ENCODE data around the gene PRDM8.

Gene PRDM8

DNA sequence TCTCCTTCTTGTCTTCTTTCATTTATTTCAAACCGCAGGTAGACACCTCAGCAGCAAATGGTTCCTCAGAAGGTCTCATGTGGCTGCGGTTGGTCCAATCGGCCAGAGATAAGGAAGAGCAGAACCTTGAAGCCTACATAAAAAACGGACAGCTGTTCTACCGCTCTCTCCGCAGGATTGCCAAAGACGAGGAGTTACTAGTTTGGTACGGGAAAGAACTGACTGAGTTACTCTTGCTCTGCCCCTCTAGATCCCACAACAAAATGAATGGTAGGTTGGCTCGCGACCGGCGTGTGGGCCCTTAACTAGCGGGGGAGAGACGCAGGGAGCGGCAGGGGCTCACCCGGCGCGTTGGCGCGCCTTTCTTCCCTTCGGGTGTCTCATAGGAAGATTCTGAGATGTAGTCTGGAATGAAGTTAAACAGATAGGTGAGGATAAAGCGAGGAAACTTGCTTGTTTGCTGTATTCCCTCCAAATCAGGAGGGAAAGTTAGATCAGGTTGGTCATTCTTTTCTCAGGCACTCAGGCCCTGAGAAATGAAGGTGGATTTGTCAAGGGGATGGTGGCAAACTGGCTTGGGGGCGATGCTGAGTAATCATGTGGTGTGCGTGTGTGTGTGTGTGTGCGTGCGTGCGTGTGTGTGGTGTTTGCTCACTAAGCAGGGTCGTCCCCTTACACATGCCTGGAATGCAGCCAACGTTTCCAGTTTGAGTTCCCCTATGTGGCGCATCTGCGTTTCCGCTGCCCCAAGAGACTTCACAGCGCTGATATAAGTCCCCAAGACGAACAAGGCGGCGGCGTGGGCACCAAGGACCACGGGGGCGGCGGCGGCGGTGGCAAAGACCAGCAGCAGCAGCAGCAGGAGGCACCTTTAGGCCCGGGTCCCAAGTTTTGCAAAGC is 4.2 kb downstream of the PRDM8 start:
- FAIRE-seq (no peak), DNase-seq (ENCODE audit: insufficient read length, low spot score) (no peak)
- TF ChIP-seq, protein P1, sequence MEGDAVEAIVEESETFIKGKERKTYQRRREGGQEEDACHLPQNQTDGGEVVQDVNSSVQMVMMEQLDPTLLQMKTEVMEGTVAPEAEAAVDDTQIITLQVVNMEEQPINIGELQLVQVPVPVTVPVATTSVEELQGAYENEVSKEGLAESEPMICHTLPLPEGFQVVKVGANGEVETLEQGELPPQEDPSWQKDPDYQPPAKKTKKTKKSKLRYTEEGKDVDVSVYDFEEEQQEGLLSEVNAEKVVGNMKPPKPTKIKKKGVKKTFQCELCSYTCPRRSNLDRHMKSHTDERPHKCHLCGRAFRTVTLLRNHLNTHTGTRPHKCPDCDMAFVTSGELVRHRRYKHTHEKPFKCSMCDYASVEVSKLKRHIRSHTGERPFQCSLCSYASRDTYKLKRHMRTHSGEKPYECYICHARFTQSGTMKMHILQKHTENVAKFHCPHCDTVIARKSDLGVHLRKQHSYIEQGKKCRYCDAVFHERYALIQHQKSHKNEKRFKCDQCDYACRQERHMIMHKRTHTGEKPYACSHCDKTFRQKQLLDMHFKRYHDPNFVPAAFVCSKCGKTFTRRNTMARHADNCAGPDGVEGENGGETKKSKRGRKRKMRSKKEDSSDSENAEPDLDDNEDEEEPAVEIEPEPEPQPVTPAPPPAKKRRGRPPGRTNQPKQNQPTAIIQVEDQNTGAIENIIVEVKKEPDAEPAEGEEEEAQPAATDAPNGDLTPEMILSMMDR (IDR thresholded peaks at IDR 0.05; ENCODE audit: insufficient read depth, missing control alignments), result no peak

- no peak for DNase-seq (ENCODE audit: insufficient read length, low spot score)
- no peak for FAIRE-seq
- TF ChIP-seq, protein P1 (IDR thresholded peaks at IDR 0.05; ENCODE audit: insufficient read depth, missing control alignments), result peak; percentile 62
Observed at GRCh38 chr4:80202190-80202711, 4.9 kb downstream of the PRDM8 start.

DNA sequence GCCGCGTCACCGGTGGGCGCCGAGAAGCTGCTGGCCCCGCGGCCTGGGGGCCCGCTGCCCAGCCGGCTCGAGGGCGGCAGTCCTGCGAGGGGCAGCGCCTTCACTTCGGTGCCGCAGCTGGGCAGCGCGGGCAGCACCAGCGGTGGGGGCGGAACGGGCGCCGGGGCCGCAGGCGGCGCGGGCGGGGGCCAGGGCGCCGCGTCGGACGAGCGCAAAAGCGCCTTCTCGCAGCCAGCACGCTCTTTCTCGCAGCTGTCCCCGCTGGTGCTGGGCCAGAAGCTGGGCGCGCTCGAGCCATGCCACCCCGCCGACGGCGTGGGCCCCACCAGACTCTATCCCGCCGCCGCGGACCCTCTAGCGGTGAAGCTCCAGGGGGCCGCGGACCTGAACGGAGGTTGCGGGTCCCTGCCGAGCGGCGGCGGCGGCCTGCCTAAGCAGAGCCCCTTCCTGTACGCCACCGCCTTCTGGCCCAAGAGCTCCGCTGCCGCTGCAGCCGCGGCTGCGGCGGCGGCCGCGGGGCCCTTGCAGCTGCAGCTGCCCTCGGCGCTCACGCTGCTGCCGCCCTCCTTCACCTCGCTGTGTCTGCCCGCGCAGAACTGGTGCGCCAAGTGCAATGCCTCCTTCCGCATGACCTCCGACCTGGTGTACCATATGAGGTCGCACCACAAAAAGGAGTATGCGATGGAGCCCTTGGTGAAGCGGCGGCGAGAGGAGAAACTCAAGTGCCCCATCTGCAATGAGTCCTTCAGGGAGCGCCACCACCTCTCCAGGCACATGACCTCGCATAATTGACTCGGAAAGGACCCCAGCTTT is 5.6 kb downstream of the PRDM8 start:
- DNase-seq (ENCODE audit: insufficient read length, low spot score) (no peak), FAIRE-seq (no peak)

GRCh38 chr4:80204433-80205011 is 7.2 kb downstream of the PRDM8 start:
- DNase-seq (ENCODE audit: insufficient read length, low spot score) (no peak), FAIRE-seq (no peak)
- TF ChIP-seq, protein P1 (IDR thresholded peaks at IDR 0.05; ENCODE audit: insufficient read depth, missing control alignments), result no peak

More for the DNA sequence above, 5.6 kb downstream of the PRDM8 start:
- TF ChIP-seq, protein P1 (IDR thresholded peaks at IDR 0.05; ENCODE audit: insufficient read depth, missing control alignments), result no peak

DNA sequence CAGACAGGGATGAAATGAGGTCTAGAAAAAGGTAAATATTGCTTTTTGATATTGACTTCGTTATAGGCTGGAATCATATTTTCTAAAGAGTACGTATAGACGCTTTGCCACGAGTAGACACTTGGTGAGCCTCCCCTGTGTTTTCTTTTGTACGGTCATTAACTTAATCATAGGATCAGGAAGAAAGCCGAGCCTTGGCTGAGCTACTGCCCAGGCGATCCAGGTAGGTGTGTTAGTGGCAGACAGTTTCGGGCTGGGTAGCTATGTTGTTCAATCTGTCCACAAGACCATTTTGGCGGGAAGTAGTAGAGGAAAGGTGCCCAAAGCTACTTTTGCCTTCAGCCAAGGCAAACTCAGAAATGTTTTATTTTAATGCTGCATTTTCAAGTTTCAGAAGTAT is 8.8 kb downstream of the PRDM8 start:
- FAIRE-seq, result no peak
- no peak for DNase-seq (ENCODE audit: insufficient read length, low spot score)
- TF ChIP-seq, protein P1 (IDR thresholded peaks at IDR 0.05; ENCODE audit: insufficient read depth, missing control alignments), result no peak

DNA sequence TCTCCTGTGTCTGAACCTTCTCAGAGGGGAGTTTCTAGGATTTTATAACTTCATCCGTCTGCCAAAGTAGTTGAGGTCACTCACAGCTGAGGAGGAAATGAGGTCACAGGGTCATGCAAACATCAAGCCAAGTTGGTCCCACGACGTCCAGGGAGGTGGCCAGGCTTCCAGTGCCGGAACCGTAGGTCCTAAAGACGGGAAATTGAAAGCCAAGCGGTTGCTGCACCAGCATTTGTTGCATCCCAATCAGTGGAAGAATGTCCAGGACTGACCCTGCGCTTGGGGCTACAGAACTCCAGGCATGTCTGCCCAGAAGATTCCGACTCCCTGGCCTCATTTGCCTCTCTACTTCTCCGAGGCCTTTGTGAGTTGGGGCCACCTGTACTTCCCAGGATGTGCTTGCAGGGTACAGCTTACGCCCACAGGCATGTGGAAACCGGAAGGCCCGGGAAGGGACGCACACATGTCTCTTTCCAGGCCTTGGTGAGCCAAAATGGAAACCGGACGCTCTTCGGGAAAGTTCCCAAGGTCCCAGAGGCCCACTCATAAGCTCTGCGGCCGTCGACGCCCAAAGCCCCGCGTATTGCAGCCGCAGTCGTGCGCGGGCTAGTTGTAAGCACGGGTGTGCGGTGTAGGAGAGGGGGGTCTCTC is 9.3 kb downstream of the PRDM8 start:
- TF ChIP-seq, protein P1 (IDR thresholded peaks at IDR 0.05; ENCODE audit: insufficient read depth, missing control alignments), result no peak
- no peak for FAIRE-seq
- DNase-seq (ENCODE audit: insufficient read length, low spot score), result no peak

All from D721Med (cell line).